ENCODE measurements around the gene KIF3C. TPM values are rescaled to one million over a fixed set of nuclear protein-coding genes. Genes with fewer than 3 reads are reported as not detected.

The KIF3C gene
- total RNA-seq, 4 donors from 2014 or later, result 0.70 to 71.0 (median 3.2) TPM

- H3K36me3 ChIP-seq, result no peaks in the 10 kb centered on the region
- H3K27me3 ChIP-seq, result no peaks in the 10 kb centered on the region
- no peaks in the 10 kb centered on the region for H3K9me3 ChIP-seq
- no peak overlapping the region for H3K4me3 ChIP-seq
- H3K4me1 ChIP-seq, result peaks cover 0 to 18% (median 3%) of the 10 kb centered on the region in 4 donors
- TF ChIP-seq, protein P1, sequence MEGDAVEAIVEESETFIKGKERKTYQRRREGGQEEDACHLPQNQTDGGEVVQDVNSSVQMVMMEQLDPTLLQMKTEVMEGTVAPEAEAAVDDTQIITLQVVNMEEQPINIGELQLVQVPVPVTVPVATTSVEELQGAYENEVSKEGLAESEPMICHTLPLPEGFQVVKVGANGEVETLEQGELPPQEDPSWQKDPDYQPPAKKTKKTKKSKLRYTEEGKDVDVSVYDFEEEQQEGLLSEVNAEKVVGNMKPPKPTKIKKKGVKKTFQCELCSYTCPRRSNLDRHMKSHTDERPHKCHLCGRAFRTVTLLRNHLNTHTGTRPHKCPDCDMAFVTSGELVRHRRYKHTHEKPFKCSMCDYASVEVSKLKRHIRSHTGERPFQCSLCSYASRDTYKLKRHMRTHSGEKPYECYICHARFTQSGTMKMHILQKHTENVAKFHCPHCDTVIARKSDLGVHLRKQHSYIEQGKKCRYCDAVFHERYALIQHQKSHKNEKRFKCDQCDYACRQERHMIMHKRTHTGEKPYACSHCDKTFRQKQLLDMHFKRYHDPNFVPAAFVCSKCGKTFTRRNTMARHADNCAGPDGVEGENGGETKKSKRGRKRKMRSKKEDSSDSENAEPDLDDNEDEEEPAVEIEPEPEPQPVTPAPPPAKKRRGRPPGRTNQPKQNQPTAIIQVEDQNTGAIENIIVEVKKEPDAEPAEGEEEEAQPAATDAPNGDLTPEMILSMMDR (IDR thresholded peaks at IDR 0.05), result no peak
- TF ChIP-seq POLR2A (IDR thresholded peaks at IDR 0.05), result no peak
- H3K27ac ChIP-seq, result no peak overlapping the region
- no peak for DNase-seq
Measured at GRCh38 chr2:25979001-25979400, 3.3 kb downstream of the KIF3C start.

- TF ChIP-seq, protein P1 (IDR thresholded peaks at IDR 0.05), result no peak
- TF ChIP-seq POLR2A (IDR thresholded peaks at IDR 0.05), result no peak
- H3K4me1 ChIP-seq, result peaks cover 0 to 16% (median 3%) of the 10 kb centered on the region in 4 donors
- DNase-seq, result no peak
- no peak overlapping the region for H3K27ac ChIP-seq
- H3K27me3 ChIP-seq, result no peaks in the 10 kb centered on the region
- H3K36me3 ChIP-seq, result no peaks in the 10 kb centered on the region
- no peak overlapping the region for H3K4me3 ChIP-seq
- no peaks in the 10 kb centered on the region for H3K9me3 ChIP-seq
Measured at GRCh38 chr2:25977768-25978167, 4.5 kb downstream of the KIF3C start.

DNA sequence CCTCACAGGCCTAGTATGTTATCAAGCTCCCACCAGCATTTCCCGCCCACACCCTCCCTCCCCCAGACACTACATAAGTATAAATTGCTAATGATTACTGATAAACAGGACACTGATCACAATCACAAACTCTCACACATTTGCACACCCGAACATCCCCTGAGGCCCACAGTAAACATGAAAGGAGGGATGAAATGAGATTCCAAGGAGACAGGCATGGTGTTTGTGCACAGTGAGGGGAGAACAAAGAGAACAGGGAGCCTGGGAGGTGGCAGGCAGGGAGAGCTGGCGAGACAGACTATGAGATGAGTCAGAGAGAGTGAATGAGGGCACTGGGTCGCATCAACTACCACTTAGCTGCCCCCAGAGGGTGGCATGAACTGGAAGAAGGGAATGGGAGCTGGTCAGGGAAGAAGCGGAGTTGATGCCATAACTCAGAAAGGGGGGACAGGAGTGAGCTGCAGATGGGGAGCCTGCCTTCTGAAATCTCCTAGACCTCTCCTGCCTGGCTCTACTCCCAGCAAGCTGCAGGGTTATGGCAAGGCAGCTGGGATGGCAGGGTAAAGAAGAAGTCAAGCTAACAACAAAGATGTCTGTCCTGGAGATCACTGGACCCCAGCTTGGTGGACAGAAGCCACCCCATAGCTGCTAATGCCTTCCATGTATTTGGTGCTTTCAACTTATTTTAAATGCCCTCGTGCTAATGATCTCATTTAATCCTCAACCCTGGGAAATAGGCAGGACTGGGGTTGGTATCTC, 5.1 kb downstream of the KIF3C start:
- Histone ChIP-seq H3K36me3 (no peaks in the 10 kb centered on the region), H3K4me1 (peaks cover 0 to 12% (median 3%) of the 10 kb centered on the region in 4 donors), H3K9me3 (no peaks in the 10 kb centered on the region), H3K4me3 (no peak overlapping the region), H3K27ac (no peak overlapping the region), H3K27me3 (no peaks in the 10 kb centered on the region)
- TF ChIP-seq, protein P1 (IDR thresholded peaks at IDR 0.05), result no peak
- no peak for TF ChIP-seq POLR2A (IDR thresholded peaks at IDR 0.05)
- no peak for DNase-seq

DNA sequence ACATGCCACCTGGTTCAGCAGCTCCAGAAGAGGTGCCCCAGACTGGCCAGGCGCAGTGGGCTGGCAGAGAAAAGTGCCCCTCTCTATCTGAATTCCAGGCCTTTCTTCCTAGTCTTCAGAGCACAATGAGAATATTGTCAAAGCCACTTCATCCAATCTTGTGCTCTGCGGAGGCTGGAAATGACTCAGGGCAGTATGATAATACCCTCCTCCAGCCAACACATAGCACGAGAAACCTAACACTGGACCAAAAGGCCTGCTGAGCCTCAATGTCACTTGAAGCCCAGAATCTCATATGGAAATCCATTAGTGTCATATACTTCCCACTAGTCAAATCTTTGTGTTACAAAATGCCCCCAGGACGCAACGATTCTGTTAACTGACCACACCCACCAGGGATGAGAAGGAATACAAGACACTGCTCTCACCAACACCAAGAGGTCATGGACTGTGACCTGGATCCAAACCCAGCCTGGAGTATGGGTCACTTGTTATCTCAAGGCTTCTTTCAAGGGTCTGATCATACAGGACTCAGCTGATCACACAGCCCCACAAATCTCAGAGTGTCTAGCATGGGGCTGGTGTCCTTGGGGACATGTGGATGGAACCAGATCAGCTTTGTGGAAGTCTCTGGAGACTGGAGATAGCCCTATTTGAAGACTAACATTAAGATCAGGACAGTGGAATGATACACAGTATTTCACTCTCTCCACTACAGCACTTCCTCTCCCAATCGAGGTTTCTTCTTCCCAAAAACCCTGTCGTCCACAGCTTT, 10.1 kb downstream of the KIF3C start:
- no peak for TF ChIP-seq POLR2A (IDR thresholded peaks at IDR 0.05)
- TF ChIP-seq, protein P1 (IDR thresholded peaks at IDR 0.05), result no peak
- H3K36me3 ChIP-seq, result no peaks in the 10 kb centered on the region
- H3K9me3 ChIP-seq, result no peaks in the 10 kb centered on the region
- no peaks in the 10 kb centered on the region for H3K27me3 ChIP-seq
- DNase-seq, result no peak
- no peaks in the 10 kb centered on the region for H3K4me1 ChIP-seq
- H3K4me3 ChIP-seq, result no peak overlapping the region
- H3K27ac ChIP-seq, result no peak overlapping the region

DNA sequence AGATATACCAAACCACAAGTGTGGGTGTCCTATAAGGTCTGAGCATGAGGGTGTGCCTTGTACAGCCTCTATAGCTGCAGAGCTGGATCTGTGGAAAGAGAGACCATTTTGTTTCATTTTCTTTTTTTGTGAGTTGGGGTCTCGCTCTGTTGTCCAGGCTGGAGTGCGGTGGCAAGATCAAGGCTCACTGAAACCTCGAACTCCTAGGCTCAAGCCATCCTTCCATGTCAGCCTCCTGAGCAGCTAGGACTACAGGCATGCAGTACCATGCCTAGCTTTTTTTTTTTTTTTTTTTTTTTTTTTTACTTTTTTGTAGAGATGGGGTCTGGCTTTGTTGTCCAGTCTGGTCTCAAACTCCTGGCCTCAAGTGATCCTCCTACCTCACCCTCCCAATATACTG, 10.7 kb downstream of the KIF3C start:
- no peaks in the 10 kb centered on the region for H3K9me3 ChIP-seq
- no peak overlapping the region for H3K4me3 ChIP-seq
- no peak overlapping the region for H3K27ac ChIP-seq
- no peaks in the 10 kb centered on the region for H3K27me3 ChIP-seq
- no peaks in the 10 kb centered on the region for H3K4me1 ChIP-seq
- no peaks in the 10 kb centered on the region for H3K36me3 ChIP-seq
- TF ChIP-seq, protein P1 (IDR thresholded peaks at IDR 0.05), result no peak
- no peak for TF ChIP-seq POLR2A (IDR thresholded peaks at IDR 0.05)
- no peak for DNase-seq

All from Peyer's patch (tissue), 4 donors.